ENCODE data around the gene MMRN1. TPM values are rescaled to one million over a fixed set of nuclear protein-coding genes. Genes with fewer than 3 reads are reported as not detected.

MMRN1 gene
- total RNA-seq, 1 experiment from 2014 or later = 225 TPM

DNA sequence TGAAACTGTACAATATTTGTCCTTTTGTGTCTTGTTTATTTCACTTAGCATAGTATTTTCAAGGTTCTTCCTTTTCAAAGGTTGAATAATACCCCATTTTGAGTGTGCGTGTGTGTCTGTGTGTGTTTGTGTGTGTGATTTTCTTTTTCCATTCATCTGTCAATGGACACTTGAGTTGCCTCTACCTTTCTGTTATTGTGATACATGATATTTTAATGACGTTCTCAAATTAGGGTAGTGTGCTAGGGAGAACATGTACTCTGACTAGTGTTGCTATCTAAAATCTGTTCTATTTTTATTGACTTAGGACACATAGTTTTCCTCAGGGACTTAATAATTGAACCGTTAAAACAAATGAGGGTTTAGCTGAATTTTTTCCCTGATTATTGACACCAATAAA lies 9.9 kb downstream of the MMRN1 start:
- in situ Hi-C loops (cut with HindIII; ENCODE audit: low sequenced_read_pairs) = no loop called here
- DNase-seq (ENCODE audit: low spot score) = no peak

DNA sequence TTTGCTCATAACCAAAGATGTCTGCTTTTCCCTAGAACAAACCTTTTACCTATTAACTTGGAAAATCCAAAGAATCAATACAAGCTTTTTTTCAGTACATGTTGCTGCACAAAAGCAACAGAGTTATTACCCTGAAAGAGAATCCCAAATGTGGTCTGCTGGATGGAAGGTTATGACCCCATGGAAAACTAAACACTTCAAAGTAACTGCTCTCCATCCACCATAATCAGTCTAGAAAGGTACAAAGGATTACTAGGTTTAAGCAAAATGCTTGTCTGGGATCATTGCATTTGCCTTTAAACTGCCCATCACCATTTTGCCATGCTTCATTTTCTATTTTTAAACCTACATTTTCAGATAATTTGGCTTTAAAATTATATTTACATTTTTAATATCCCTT lies 11.7 kb downstream of the MMRN1 start:
- DNase-seq (ENCODE audit: low spot score) = peak; percentile 51
- in situ Hi-C loops (cut with HindIII; ENCODE audit: low sequenced_read_pairs) = no loop called here

DNA sequence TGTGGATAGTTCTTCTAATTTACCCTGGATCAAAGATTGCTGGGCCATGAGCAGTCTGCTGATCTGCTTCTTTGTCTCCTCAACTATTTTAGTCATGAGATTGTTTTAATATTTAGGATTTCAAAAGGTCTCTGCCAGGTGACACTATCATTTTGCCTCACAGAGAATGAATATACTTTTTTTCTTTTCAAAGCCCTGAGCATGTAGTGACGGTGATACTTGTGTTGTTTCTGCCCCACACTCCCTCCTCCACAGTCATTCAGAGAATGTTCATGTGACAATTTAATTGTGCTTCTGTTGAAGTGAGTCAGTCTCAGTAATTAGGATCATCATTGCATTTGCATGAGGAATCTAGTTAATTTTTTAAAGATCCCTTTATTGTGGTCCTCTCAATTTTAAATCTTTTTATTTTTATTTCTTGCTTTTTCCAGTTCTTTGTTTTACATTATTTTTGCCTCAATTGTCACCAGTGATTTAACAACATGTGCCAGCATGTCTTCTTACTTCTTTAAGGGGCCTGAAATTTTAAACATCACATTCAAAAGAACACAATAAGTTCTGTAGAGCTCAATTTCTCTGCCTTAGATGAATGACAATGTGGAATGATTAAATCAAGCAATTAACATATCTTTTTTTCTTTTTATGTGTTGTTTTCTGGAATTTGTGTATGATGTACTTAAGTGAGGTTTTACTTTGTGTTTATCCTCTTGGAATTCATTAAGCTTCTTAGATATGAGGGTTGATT lies 12.3 kb downstream of the MMRN1 start:
- DNase-seq (ENCODE audit: low spot score) = peak; percentile 57
- in situ Hi-C loops (cut with HindIII; ENCODE audit: low sequenced_read_pairs) = no loop called here

DNA sequence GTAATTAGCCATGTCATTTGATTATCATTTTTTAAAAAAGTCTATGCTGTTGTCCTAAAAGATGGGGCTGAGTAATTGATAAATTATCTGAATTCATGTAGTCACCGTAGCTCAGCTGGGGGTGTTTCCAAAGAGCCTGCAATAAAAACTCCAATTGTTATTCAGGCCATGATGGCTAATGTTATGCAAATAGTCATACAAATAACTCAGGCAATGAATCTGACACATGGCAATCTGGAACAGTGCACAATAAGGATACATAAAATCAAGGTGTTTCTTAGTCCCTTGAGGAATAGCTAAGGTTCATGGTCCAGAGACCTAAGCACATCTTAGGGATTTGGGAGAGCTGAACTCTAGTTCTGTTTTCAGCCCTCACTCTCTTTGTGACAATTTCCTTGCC lies 15.2 kb downstream of the MMRN1 start:
- in situ Hi-C loops (cut with HindIII; ENCODE audit: low sequenced_read_pairs) = no loop called here
- DNase-seq (ENCODE audit: low spot score) = no peak

DNA sequence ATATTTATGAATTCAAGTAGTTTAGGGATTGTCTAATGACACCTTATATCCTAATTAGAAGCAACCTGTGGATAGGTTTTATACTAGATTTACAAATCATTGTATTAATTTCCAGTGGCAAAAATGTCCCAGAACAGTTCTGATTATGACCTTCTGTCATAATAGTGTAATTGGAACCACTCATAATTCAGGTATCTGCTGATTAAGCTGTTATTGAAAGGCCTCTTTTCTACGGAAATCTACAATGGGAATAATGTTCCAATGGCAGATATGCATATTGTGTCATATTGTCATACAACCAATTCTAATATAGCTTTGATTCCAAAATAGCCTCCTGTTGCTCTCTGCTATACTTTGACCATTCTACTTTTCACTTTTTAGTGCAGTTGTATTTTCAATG lies 19.0 kb downstream of the MMRN1 start:
- no peak for DNase-seq (ENCODE audit: low spot score)
- in situ Hi-C loops (cut with HindIII; ENCODE audit: low sequenced_read_pairs) = no loop called here

DNA sequence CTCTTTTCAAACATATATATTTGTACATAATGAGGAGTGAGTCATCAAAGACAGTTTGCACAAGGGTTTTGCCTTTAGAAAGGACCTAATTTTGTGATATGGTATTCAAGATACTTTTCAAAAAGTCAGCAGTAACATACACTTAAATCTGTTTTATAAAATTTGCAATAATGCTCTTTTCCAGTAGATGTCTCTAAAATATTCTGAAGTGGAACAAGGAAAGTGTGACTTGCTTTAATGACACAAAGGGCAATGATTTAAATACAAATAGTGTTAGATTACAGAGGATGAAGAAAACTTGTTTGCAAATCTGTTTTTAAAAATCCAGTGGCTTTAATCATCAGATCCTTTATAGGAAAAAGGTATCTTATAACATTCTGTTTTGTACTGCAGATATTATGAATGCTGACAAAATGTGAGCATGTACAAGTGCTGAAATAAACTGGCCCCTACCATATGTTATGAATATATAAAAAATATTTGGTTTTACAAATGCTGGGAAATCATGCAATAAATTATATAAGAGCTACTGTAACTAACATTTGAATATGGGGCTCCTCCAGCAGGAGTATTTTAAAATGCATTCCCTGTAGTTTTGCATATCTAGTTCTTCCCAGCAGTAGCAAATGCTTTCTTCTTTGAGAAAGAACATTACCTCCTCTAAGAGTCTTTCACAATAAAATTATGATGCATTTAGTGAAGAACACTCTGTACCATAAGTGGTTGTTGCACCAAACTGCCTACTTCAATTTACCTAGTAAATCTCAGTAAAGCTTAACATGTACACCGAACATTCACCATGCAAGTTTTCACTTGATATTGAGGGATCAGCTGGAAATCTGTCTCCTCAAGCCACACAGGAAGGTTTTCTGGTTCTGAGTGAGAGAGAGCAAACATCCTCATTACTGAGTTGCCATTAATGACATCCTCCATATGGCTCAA lies 20.2 kb downstream of the MMRN1 start:
- in situ Hi-C loops (cut with HindIII; ENCODE audit: low sequenced_read_pairs) = no loop called here
- DNase-seq (ENCODE audit: low spot score) = no peak

DNA sequence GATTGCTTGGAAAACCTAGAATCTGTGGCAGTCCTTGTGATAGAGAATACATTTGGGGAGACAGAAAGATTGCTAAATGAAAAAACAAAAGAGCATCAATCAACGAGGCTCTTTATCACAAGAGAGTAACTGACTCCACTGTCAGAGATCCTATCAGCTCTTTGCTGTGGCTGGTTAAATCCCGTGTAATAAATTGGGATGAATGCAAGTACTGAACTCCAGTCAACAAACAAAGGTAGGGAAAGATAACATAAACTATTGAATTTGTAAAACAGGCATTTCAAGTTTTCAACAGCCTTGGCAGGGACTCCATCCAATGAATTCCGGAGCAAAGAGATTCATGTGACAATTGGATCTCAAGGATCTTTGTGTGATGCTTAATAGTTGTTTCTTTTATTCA lies 21.3 kb downstream of the MMRN1 start:
- peak; percentile 36 for DNase-seq (ENCODE audit: low spot score)
- in situ Hi-C loops (cut with HindIII; ENCODE audit: low sequenced_read_pairs) = no loop called here

DNA sequence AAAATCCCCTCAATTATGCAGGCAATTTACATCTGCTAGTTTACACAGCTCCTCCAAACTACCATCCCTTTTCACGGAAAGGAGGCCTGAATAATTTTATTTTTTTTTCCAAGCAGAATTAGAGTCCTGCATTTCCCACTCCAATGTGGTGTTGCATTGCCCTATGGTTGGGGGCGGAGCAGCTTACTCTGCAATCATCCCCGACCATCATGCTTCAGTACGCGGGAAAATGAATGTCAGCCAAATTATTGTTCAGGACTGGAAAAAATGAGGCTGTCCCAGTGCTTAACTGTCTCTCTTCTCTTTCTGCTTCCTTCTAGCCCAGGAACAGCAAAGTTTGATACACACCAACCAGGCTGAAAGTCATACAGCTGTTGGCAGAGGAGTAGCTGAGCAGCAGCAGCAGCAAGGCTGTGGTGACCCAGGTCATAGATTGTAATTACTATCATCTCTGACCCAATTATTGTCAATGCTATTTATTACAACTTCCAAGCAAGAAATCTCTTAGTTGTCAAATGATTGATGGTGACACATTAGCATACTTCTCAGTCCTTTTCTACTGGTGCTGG lies 28.3 kb downstream of the MMRN1 start:
- no peak for DNase-seq (ENCODE audit: low spot score)

DNA sequence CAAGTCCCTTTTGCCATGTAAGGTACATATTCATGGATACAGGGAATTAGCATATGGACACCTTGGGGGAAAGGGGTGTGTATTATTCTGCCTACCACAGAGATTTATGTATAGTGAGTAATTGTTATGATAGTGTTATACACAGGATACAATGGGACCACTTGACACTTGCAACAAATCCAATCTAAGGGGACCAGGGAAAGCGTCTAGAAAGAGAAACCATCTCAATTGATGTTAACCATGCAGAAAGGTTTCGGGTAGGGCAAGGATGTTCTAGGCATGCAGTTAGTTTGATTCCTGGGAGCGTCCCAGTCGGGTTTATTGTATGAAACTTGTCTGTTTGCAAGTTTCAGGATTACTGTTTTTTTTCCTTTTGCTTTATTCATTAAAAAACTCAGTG lies 34.2 kb downstream of the MMRN1 start:
- no peak for DNase-seq (ENCODE audit: low spot score)

More for the DNA sequence above, 28.3 kb downstream of the MMRN1 start:
- in situ Hi-C loops (cut with HindIII; ENCODE audit: low sequenced_read_pairs) = no loop called here

DNA sequence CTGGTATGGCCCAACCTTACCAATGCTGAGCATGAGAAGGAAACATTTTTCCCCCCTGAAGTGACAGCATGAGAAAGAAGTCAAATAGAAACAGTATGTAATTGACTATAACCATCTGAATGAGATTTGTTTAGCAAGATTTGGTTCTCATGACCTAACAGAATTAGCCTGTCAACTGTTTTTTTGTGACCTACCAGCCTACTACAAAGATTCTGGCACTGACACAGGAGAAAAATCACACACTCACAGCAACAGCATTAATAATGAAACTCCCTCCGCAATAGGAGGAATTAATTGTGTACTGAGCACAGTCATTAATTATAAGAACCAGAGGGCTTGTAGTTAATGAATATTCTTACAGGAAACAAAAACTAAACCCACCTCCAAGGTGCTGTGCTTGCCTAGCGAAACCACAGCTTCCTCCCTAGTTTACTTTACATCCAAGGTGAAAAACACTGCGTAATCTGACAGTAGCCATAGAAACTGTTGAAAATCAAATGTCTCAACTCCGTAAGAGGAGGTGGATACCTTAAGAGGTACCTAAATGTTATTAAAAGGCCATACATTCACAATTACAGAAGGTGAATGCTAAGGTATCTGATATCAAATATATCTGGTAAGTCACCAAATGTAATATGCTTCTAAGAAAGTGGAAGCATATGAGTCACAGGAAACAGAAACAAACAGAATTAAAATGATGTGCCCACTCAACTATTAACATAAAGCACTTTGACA lies 34.9 kb downstream of the MMRN1 start:
- in situ Hi-C loops (cut with HindIII; ENCODE audit: low sequenced_read_pairs) = no loop called here
- no peak for DNase-seq (ENCODE audit: low spot score)

More for the DNA sequence above, 34.2 kb downstream of the MMRN1 start:
- in situ Hi-C loops (cut with HindIII; ENCODE audit: low sequenced_read_pairs) = no loop called here

DNA sequence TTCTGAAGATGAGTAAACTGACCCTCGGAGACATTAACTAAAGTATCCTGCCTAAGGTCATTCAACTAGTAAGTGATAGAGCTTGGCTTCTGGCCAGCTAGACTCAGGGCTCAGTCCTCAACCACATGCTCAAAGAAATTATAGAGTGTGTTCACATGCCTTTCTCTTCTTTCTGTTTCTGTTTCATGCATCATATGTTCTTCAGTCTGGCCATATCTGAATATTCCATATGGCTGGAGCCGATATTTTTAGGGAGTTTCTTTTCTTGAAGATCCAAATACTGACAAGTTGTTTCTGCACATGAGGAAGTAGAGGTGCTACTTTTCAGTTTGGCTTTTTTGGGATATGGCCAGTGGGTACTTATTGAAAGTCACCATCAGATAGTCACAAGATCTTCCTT lies 44.9 kb downstream of the MMRN1 start:
- no peak for DNase-seq (ENCODE audit: low spot score)
- in situ Hi-C loops (cut with HindIII; ENCODE audit: low sequenced_read_pairs) = no loop called here

DNA sequence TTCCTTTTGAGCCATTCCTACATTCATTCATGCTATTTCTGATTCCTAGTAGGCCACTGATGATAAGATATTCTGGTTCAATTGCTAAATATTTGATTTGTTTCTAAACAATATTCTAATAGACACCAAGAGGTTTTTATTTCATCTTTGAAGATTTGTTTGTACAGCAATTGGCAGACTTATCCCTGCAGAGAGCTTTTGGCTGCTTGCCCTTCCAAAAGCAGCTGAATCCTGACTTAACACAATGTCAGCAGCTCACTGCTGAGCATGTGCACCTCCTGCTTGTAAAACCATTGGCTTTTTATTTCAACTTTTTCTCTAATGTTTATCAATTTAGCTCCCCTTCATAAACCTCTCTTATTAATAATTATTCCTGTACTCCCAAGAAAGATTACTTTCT lies 45.3 kb downstream of the MMRN1 start:
- in situ Hi-C loops (cut with HindIII; ENCODE audit: low sequenced_read_pairs) = no loop called here
- DNase-seq (ENCODE audit: low spot score) = peak; percentile 58

DNA sequence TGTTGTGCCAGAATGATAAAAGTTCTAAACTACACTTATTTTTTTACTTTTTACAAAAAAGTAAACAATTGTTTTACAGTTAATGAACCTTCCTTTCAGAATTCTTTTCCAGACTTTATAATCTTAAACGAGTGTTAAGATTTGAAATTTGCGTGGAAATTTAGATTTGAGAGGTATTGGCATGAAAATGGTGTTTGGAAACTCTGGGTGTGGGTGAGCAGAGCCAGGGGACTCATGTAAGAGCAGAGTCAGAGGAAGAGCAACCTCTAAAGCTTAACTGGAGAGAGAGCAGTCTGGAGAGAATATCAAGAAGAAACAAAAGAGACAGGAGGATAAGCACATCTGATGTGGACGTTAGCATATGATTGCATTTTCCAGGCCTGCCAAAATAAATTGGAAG lies 48.2 kb downstream of the MMRN1 start:
- DNase-seq (ENCODE audit: low spot score) = no peak
- in situ Hi-C loops (cut with HindIII; ENCODE audit: low sequenced_read_pairs) = no loop called here

DNA sequence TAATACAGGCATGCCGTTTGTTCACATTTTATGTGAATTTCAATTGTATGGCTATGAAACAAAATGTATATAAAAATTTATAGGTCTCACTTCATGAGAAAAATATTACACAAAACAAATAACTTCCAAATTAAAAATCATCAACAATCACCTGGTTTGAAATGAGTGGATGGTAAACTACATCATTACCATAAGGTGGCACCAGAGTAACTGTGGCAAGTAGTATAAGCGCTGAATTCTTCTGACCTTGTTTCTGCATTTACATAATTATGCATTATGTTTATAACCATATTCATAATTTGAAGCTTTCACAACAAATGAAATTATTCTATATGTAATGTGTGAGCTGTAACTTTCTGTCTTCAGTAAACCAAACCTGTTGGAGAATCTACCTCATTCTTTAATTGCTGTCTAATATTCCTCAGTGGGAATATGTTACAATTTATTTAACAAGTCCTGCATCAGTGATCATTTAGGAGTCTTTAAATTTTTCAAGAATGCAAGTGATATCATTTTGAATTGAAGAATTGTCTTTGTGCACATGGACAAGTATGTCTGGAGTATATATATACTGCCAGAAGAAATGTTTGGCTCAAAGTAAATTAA lies 55.2 kb downstream of the MMRN1 start:
- in situ Hi-C loops (cut with HindIII; ENCODE audit: low sequenced_read_pairs) = no loop called here
- no peak for DNase-seq (ENCODE audit: low spot score)

DNA sequence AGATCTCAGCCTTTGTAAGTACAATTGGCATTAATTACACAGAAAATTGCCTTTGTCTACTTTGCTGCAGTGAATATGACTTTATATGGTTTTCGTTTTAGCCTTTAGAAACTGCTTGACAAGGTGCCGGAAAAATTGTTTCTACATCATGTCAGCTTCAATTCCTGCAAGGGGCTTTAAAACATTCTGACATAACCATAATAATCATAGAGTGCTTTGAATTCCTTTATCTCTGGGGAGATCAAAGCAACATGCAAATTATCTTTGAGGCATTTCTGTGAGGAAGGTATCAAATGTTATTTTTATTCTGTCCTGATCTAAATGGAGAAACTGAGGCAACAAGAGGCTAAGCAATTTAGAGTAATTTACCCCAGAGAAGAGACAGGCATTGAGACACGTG lies 57.8 kb downstream of the MMRN1 start:
- no peak for DNase-seq (ENCODE audit: low spot score)
- in situ Hi-C loops (cut with HindIII; ENCODE audit: low sequenced_read_pairs) = no loop called here

DNA sequence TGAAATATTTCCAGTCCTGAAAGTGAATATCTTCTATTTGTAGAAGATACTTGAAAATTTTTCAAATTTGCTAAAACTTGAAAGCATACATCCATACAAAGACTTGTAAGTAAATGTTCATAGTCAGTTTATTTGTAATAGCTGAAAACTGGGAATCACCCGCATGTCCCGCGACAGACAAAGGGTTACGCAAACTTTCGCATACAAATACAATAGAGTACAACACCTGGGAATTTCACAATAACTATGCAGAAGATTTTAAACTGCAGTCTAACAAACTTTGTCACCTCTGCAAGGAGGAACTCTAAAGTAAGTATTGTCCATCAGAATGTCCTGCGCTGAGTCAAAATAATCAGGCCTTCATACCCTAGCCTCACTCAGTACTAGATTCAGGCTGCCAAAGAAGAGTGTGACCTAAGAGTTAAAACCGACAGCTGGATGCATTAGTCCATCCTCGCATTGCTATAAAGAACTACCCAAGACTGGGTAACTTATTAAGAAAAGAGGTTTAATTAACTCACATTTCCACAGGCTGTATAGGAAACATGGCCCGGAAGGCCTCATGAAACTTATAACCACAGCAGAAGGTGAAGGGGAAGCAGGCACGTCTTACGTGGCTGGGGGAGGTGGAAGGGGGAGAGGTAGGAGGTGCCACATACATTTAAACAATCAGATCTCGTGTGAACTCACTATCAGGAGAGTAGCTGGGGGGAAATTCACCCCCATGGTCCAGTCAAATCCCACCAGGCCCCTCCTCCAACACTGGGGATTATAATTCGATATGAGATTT lies 60.4 kb downstream of the MMRN1 start:
- in situ Hi-C loops (cut with HindIII; ENCODE audit: low sequenced_read_pairs) = no loop called here

DNA sequence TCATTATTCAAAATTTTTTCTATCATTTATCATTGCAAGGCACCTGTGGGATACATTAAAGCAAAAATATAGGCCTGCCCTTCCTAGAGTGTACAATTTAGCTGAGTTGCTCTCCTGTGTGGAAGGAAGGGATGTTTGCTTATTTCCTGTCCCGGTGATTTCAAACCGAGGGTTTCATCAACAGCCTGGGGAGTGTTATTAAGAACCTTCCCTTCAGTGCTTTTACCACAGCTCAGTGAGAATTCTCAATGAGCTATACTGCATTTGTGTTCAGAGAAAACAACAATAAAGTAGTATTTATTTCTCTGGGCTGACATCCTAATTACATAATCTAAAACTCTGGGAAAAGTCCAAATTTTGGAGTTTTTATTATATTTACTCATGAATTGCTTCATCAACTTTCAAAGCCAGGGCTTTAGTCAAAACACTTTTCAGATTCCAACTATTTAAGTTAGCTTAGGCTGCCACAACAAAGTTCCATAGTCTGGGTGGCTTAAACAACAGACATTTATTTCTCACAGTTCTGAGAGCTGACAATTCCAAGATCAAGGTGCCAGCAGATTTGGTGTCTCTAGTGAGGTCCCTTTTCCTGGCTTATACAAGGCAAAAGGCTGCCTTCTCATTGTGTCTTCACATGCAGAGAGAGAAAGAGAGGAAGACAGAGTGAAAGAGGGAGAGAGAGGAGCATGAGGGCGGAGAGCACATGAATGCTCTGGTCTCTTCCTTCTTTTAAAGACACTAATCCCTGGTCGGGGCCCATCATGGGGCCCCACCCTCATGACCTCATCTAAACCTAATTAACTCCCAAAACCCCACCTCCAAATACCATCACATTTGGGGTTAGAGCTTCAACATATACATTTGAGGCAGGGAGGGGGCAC lies 62.6 kb downstream of the MMRN1 start:
- in situ Hi-C loops (cut with HindIII; ENCODE audit: low sequenced_read_pairs) = no loop called here
- DNase-seq (ENCODE audit: low spot score) = peak; percentile 19

More for the DNA sequence above, 60.4 kb downstream of the MMRN1 start:
- DNase-seq (ENCODE audit: low spot score) = no peak
